AG10803 (cell line): ENCODE measurements around the gene MAP2K6.

Experiments used
- DNase-seq: peaks from one replicate; pipeline ENCODE4 v3.0.0; 2010; ENCODE audit warnings: low read depth
- H3K4me3 ChIP-seq: 2 replicates; pipeline ENCODE4 v1.5.1; 2011; ENCODE audit warnings: mild to moderate bottlenecking, low read length, control low read depth
- TF ChIP-seq, protein P1 (sequence below): conservative IDR thresholded peaks from 2 replicates; pipeline ENCODE4 v1.5.1; 2011; ENCODE audit warnings: mild to moderate bottlenecking, low read length, control low read depth, inconsistent platforms

Gene MAP2K6

DNA sequence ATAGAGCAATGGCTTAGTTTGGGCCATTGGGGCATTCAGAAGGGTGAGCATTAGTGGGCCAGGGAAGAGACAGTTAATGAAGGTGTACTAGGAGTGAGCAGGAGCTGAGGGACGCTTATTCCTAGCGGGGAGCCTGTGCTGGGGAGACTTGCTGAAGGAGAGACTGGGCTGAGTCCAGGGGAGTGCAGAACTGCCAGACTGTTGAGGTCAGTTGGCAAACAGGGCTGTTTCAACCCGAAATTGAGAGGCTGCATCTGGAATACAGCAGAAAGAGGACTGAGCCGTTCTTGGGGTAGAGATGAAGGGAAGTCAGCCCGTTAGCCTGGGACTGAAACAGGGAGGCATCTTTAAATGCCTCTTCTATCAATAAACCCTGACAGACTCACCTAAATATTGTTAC, 33.2 kb downstream of the MAP2K6 start:
- H3K4me3 ChIP-seq, result no peak overlapping the region
- DNase-seq, result peak; percentile 11
- TF ChIP-seq, protein P1, sequence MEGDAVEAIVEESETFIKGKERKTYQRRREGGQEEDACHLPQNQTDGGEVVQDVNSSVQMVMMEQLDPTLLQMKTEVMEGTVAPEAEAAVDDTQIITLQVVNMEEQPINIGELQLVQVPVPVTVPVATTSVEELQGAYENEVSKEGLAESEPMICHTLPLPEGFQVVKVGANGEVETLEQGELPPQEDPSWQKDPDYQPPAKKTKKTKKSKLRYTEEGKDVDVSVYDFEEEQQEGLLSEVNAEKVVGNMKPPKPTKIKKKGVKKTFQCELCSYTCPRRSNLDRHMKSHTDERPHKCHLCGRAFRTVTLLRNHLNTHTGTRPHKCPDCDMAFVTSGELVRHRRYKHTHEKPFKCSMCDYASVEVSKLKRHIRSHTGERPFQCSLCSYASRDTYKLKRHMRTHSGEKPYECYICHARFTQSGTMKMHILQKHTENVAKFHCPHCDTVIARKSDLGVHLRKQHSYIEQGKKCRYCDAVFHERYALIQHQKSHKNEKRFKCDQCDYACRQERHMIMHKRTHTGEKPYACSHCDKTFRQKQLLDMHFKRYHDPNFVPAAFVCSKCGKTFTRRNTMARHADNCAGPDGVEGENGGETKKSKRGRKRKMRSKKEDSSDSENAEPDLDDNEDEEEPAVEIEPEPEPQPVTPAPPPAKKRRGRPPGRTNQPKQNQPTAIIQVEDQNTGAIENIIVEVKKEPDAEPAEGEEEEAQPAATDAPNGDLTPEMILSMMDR, result no peak

DNA sequence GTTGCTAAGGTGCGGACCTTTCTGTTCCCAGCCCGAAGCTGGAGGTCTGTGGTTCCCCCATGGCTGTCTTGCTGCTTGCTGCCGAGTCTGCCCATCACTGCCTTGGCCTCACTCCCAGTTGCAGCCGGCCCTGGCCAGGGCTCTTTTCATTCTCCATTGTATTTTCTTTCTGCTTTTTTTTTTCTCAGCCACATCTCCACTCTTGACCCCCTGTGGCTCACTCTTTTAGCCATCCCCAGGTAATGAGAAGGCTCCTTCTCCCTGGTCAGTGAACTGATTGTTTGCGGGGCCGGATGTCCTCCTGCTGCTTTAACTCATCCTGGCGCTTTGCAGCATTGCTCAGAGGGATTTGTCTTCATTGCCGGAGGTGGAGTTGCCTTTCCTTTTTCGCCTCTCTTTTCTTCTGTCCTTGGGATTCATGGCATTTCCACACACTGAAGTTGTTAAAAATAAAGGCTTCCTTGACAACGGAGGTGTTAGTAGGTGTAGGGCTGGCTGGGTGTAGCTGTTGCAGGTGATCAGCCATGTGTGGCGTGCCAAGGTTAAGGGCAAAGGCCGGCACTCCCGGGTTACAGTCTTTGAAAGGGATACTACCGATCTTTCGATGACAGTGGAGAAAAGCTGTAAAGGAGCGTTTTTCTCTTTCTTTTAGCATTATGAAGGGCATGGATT, 34.1 kb downstream of the MAP2K6 start:
- no peak overlapping the region for H3K4me3 ChIP-seq
- TF ChIP-seq, protein P1, result no peak
- DNase-seq, result no peak

DNA sequence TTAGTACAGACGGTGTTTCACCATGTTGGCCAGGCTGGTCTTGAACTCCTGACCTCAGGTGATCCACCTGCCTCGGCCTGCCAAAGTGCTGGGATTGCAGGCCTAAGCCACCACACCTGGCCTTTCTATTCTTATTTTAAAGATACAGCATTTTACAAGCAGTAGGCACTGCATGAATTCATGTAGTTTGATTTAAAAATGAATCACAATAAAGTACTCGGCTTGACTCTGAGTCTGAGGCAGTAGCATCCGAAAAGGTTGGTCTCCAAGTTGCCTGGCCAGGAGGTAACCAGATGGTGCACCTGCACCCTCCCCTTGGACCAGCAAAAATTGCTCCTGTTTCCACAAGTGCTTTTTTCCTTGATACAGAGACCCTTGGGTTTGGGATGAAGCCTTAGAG, 35.6 kb downstream of the MAP2K6 start:
- no peak overlapping the region for H3K4me3 ChIP-seq
- DNase-seq, result no peak
- TF ChIP-seq, protein P1, result no peak

- TF ChIP-seq, protein P1, result no peak
- DNase-seq, result no peak
- H3K4me3 ChIP-seq, result no peak overlapping the region
These were observed 36.4 kb downstream of the MAP2K6 start for GRCh38 chr17:69450918-69451317.

DNA sequence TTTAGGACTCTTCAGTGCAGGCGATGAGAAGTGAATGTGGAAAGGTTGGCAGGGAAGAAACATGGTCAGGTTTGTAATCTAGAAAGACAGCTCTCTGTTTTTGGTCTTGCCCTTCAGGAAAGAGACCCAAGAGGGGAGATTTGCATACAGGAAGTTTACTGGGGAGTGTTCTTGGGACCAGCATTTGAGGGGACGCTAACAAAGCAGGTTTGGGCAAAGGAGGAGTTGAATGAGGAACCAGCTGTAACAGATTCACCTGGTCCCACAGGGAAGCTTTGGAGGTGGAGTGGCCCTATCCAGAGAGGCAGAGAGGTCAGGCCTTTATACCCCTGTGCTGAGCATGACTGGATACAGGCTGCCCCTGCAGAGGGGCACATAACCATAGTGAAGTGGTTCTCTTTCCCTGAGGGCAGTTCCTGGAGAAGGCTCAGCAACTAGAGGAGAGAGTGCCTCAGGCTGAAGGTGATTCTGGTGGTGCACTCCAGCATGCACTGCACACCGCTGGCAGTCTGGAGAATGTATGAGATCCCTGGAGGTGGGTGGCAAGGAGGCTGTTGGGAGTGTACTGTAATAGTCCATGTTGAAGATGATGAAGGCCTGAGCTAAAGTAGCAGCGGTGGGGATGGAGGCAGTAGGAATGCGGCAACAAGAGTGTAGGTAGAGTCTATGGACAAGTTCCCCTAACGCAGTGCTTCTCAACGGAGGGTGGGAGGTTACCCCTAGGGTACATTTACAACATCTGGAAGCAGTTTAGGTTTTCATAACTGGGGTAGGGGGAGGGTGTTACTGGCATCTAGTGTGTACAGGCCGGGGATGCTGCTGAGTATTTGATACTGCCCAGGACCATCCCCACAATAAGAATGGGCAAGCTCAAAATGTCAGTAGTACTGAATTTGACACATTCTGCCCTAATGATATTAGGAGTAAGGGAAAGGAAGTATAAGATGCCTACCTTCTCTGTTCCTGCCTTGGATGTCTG, 37.2 kb downstream of the MAP2K6 start:
- TF ChIP-seq, protein P1, result no peak
- no peak for DNase-seq

DNA sequence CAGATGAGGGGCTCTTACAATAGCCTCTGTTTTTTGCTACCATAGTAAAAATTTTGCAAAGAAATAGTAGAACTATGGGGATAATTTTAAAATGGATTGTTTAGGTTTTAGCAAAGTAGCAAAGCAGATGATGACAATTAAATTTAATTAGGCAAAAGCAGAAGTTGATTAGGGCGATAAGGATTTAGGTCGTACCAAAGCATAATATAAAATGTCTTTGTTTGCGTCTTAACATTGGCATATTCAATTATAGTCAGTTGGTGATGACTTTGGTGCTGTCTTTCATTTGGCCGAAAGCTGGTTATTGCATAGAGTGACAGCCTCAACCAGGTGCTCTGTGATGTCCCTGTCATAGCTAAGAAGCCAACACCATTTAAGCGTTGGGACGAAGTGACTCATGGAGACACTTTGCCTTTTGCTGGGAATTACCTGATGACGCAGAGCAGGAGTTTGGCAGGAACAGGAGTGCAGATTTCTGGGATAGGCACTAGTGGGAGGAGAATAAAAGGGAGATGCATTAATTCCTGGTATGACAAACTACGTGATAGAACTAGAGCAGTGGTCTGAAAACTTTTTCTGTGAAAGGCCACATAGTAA, 38.3 kb downstream of the MAP2K6 start:
- no peak for DNase-seq
- TF ChIP-seq, protein P1, result no peak
- no peak overlapping the region for H3K4me3 ChIP-seq

More for the DNA sequence above, 37.2 kb downstream of the MAP2K6 start:
- H3K4me3 ChIP-seq, result no peak overlapping the region
